G401.6 (cell line): ENCODE measurements around the gene MATCAP1.

Experiments used
- FAIRE-seq: peaks from 2 replicates; lab custom pipeline; 2012; peaks lifted over from hg19 to GRCh38; lab: Jason Lieb, UNC

The MATCAP1 gene

DNA sequence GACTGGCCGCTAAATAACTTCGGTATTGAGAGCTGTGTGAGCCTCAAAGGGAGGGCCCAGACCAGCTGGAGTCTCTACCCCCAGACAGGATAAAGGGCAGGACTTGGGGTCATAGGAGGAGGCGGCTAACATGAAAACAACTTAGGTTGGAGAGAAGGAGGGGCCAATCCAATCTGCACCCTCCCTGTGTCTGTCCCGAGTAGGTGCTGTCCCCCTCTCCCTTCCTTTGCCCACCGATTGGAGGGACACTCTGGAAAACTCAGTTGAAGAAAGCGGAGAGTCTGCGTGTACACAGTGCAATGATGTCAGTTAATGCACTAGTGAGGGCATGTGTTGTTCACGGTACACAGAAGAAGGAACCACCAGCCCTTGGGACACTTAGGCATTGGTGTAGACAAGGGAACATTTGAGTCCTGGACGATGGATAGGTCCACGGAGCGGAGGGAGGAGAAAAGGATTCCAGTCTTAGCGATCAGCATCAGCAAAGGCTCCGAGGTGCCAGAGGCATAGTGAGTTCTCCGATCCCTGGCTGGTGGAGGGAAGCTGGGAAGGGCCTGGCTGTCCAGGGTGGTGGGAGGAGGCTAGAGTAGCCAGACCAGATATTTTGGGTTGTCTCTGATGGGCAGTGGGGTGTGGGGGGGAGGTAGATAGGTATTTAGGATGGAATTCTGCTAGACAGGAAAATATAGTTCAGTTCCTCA is 12.7 kb downstream of the MATCAP1 start:
- FAIRE-seq = no peak

DNA sequence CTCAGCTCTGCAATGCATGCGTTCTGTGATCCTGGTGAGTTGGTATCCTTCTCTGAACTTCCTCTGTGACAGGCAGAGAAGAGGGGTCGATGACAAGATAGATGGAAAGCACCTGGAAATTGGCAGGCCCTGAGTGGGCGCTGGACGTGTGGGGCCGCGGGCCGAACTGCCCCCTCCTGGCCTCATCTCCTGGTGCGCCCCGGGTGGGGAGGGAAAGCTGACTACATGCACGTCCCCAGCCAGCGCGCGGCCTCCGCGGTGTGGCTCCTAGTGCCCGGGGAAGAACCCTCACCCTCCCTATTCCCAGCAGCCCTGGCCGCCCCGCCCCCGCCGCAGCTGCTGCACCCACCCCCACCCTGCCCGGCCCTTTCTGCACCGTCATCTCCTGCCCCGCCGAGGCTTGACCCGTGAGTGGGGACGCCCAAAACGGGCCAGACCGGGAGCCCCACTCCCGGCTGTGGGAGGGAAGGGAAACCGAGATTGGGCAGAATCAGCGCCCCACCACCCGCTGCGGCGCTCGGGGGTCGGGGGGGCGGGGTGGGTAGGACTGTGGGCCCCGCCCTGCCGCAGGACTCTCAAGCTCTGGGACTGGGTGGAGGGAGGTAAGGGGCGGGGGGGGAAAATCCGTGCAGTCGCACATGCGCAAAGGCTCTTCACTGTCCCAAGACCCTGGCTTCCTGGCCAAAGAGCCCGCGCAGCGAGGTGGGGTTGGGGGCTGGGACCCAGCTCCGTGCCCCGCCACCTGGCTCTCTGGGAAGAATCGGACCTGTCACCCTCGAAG is 13.4 kb downstream of the MATCAP1 start, which contains the start of gene NOL3:
Gene NOL3, plus strand, starts transcription at position 371 of the 781 bp plus-strand sequence.
- FAIRE-seq = no peak

DNA sequence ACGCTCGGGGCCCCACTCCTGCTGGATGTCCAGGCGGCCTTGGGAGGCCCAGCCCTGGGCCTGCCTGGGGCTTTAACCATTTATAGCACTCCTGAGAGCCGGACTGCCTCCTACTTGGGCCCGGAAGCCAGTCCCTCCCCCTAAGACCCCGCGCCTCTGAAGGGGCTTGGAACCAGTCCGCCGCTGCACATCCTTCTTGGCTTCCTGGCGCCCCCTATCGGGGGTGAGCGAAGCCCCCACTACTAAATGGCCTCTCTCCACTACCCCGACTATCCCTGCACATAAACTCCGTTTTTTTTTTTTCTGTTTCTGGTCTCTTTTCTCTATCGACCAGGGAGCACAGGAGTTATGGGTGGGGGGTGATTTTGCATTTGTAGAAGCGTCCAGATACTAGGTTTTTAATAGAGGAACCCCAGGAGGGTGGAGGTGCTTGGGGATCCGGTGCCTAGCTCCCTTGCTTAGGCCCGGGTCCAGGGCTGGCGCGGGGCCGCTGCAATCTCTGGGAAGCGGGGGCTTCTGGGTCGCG is 14.1 kb downstream of the MATCAP1 start:
- FAIRE-seq = no peak

DNA sequence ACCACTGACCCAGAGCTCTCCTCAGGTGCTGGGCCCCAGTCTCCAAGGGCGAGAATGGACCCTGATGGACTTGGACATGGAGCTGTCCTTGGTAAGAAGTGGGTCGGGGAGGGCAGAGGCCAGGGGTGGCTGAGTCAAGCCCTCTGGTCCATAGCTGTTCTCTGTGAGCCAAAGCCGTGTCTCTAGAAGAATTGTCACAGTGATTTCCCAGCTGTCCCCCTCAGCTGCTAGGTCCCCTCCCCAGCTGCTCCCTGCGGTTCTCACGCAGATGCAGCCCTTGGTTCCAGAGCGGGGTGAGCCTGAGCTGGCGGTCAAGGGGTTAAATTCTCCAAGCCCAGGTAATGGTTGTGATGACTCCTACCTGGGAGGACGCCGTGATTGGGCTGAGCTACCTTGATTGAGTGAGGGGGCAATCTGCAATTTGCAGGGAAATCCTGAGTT is 14.7 kb downstream of the MATCAP1 start:
- no peak for FAIRE-seq

DNA sequence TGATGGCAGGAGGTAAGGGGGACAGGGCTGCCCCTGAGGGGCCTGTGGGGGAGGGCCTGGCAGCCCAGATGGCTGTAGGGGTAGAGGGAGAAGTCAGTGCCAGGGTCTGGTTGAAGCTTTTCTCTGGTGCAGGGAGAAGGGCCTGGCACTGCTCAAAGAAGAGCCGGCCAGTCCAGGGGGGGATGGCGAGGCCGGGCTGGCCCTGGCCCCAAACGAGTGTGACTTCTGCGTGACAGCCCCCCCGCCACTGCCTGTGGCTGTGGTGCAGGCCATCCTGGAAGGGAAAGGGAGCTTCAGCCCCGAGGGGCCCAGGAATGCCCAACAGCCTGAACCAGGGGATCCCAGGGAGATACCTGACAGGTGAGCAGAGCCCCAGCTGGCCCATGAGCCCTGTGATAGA is 16.2 kb downstream of the MATCAP1 start:
- FAIRE-seq = no peak

DNA sequence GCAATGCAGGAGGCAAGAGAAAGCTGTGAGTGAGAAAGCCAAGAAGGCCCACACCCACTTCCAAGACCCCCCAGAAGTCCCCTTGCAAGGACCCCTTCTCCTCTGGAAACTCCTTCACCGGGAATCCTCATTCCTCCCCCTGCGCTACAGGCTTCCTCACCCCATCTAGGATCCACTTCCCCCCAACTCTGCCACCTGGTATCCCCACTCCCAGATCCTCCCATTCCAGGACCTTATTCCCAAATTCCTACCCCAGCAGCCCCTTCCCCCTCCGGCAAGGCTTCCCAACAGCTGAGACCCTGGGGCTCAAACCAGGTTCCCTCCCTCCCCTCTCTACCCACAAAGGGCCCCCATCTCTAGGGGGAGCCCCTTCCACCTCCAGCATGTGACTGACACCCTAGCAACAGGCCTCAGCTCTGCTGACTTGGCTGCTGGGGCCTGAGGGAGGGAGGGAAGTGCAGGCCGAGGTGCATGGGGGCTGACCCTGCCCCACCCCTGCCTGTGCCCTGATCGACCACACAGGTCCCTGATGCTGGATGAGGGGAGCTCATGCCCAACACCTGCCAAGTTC is 17.1 kb downstream of the MATCAP1 start:
- no peak for FAIRE-seq

DNA sequence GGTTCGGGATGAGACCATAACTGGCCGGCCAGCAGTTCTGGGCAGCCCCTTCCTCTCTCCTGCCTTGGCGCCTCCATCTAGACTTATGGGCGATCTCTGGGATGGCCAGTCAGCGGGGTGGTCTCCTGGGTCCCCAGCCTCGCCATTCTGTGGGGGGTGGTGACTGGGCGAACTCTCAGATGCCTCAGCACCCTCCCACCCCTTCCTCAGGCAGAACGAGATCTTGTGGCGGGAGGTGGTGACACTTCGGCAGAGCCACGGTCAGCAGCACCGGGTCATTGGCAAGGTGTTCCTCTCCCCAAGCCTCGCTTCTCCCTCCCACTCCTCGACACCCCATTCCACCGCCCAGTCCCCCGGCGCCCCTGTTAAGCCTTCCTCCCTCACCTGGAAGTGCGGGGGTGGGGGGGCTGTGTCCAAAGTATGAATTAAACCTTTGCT is 17.6 kb downstream of the MATCAP1 start:
- FAIRE-seq = no peak

DNA sequence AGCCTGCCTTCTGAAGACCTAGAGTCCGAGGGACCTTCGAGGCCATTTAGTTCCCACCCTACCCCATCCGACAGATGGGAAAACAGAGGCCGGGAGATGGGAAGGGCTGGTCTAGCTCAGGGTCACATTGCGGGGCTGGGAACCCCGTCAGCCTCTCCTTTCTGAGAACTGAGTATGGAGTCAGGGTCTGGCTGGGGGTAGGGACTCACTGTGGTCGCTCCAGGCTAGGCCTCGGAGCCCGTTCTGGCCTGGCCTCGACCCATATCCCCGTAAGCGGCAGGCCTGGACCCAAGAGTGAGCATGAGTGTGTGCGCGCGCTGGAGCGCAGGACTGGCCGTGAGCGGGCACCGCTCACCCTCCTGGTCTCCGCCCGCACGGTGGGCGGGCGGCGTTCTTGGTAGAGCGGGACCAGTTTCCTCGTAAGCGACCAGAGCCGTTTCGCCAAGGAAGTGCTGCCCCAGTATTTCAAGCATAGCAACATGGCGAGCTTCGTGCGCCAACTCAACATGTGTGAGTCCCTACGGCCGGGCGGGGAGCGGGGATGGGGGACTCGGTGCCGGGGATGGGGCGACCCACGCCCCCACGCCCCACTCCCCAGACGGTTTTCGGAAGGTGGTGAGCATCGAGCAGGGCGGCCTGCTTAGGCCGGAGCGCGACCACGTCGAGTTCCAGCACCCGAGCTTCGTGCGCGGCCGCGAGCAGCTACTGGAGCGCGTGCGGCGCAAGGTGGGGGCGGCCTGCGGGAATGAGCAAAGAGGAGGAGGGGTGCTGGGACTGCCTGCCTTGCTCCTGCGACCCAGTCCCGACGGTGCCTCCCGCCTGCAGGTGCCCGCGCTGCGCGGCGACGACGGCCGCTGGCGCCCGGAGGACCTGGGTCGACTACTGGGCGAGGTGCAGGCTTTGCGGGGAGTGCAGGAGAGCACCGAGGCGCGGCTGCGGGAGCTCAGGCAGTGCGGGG is 18.4 kb downstream of the MATCAP1 start:
- no peak for FAIRE-seq

DNA sequence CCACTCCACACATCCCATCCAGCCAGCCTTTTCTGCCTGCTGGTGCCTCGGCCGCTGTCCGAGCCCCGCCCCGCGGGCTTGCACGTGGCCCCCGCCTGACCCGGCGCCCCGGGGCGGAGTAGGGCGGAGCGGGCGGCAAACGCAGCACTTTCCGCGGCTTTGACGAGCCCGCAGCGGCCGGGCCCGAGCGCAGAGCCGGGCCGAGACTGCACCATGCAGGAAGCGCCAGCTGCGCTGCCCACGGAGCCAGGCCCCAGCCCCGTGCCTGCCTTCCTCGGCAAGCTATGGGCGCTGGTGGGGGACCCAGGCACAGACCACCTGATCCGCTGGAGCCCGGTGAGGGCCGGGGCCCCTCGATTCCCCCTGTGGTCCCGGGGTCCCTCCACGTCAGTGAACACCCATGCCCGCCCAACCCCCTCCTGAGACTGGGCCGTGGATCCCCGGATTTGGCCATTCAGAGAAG is 19.1 kb downstream of the MATCAP1 start, which contains the start of gene HSF4:
Gene HSF4, plus strand, starts transcription at position 147 of the 463 bp plus-strand sequence. Its CDS starts 67 bp downstream, at position 214.
- FAIRE-seq = no peak

DNA sequence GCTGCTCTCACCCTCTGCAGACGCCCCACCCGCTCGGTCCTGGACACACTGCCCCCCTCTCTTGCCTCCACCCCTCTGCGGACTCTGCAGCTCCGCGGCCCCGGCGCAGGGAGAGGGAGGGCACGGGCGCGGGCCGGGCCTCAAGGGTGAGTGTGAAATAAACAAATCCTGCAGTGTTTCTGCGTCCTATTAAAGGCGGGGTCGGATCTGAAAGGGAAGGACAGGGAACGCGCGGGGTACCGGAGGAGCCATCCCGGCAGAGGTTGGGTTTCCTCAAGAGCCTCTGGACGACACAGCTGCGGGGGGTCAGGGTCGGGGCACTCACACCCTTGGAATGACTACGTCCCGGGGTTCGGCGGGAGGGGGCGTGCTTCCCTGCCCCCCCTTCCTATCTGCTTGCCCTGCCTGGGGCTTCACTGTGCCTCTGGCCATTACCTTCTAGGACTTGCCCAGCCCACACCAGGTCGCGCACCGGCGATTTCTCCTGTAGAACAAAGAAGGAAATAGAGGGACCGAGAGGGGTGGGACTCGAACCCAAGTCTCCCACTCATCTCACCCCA is 19.7 kb downstream of the MATCAP1 start:
- FAIRE-seq = no peak

DNA sequence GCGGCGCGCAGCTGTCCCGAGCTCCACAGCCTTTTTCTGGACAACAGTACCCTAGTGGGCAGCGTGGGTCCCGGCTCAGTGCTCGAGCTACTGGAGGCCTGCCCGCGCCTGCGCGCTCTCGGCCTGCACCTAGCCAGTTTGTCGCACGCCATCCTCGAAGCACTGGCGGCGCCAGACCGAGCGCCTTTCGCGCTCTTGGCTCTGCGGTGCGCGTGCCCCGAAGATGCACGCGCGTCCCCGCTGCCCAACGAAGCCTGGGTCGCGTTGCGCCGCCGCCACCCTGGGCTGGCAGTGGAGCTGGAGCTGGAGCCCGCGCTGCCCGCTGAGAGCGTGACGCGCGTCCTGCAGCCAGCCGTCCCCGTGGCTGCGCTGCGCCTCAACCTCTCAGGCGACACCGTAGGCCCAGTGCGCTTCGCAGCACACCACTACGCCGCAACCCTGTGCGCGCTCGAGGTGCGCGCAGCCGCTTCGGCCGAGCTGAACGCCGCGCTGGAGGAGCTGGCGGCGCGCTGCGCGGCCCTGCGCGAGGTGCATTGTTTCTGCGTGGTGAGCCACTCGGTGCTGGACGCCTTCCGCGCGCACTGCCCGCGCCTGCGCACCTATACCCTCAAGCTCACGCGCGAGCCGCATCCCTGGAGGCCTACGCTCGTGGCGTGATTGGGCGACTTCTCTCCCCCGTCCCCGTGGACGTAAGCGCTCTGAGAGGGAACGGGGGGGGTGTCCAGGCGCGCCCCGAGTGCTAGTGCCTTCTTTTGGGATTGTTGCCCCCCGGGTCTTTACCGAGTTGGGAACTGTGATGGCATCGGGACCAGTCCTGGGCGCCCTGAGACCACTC is 20.4 kb downstream of the MATCAP1 start:
- no peak for FAIRE-seq

DNA sequence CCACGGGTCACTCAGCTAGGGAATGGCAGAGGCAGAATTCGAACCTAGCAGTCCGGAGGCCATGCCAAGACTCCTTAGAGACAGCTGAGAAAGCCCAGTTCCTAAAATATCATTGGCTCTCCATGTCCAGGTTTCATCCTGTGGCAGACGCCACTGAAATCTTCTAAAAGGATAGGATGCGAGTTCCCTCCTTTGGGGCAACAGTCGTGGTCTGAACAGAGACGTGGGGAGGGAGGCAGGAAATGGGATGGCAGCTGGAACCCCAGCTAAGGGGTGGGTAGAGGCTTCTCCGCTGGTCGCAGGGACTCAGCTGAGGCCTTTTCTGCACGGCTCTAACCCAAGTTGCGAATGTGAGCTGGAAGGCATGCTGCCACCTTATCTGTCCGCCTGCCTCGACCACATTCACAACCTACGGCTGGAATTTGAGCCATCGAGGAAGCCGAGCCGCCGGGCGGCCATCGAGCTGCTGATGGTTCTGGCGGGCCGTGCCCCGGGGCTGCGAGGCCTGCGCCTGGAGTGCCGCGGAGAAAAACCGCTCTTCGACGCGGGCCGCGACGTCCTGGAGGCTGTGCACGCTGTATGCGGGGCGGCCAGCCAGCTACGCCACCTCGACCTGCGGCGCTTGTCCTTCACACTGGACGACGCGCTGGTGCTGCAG is 21.1 kb downstream of the MATCAP1 start:
- peak; percentile 40 for FAIRE-seq

DNA sequence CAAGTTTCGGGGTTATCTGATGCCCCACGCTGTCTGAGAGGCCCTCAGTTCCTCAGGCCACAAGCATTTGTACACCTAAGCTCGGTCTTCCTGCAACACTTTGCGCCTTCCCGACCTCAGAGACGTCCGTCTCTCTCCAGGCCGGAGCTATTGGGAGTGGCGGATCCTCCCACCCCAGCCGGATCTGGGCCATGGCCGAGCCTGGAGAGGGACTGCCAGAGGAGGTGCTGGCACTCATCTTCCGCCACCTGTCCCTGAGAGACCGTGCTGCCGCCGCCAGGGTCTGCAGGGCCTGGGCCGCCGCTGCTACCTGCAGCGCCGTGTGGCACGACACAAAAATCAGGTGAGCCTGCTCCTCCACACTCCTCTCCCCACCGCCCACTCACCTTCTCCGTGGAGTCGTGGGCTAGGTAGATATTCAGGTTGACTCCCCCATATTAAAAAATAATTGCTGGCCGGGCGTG is 22.1 kb downstream of the MATCAP1 start:
- FAIRE-seq = no peak

DNA sequence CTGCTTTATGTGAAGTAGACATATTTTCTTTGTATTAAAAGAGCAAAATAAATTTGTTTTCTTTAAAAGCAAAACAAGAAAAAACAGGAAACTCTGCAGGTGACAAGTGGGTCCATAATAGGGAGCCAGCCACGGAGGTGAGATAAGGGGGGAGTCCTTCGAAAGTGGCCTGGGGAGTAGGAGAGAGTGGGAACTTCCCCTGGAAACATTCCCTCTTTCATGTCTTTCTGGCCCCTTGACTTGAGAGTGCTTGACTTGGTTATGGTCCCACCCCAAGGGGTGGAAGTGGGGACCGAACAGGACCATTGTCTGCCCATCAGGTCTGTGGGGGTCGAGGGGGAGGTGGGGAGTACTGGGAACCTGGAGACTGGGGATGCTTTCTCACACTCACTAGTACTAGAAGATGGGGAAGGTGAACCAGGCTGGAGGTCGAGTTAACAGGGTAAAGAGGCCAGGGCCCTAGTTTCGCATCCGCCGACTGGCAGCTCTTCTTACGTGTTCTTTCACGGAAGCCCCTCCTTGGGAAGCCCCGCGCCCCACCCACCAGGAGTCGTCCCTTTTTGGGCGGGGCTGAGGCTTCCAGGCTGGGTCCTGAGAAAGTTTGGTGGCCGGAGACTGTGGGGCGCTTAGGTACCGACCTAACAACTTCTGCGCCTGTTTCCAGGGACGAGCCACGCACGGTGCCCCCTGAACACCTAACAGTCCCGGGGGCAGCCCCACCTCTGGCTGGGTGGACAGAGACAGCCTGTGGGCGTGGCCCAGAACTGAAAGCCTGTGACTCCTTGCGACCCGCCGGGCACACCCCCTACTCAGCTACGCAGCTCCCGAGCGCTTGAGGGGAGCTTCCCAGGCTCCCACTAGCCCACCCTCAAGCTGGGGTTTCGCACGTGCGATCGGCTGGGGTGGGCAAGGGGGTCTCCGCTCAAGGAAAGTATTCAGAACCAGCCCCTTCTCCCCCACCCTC is 24.8 kb downstream of the MATCAP1 start:
- no peak for FAIRE-seq

DNA sequence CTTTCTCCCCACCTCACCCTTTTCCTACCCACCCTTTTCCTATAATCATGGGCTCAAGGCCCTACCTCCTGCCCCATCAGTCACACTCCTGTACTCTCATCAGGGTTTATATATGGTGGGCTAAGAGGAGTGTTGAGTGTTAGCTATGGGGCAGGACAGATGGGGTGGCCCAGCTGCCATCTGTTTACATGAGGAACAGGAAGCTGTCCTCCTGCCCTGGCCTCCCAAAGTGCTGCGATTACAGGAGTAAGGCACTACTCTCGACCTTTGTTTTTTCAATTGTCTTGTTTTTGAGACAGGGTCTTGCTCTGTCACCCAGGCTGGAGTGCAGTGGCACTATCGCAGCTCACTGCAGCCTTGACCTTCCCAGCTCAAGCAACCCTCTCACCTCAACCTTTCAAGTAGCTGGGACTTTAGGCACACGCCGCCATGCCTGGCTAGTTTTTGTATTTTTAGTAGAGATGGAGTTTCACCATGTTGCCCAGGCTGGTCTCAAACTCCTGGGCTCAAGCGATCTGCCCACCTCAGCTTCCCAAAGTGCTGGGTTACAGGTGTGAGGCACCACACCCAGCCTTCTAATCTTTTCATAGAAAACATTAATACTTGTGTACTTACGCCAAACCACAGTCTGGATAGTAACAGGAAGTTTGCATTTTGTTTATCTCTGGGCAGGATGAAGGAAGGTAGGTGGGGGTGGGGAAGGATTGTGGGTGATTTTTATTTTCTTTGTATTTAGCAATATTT is 25.7 kb downstream of the MATCAP1 start:
- no peak for FAIRE-seq

DNA sequence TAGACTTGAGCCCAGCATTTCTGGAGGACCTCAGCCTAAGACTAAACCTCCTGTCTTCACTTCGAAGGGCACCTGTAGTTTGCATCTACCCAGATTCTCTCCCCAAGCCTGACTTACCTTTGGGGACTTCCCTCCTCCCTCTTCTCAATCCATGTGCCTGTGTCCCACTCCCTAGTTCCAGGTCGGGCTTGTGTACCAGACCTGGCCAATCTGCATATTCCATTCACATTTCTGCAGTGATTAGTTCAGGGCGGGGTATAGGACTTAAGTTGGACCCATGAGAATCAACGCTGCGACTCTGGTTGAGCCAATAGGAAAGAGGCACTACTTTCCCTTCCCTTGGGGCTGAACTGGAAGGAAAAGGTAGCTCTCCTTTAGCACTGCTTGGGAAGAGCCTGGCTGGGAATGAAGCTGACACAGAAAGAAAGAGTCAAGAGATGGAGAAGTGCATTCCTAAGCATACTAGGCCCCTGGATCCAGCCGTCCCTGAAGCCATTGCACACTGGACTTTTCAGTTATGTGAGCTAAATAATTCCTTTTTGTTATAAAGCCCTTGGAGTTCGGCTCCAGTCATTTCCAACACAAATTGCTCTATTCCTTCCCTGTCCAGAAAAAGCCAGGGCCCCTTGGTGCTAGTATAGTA is 26.5 kb downstream of the MATCAP1 start:
- FAIRE-seq = no peak
